Keratinocyte (primary cell): ENCODE data around the gene C20orf141. TPM values are rescaled to one million over a fixed set of nuclear protein-coding genes. Genes with fewer than 3 reads are reported as not detected.

ENCODE experiments used
- DNase-seq: peaks from one replicate; pipeline ENCODE4 v3.0.0-alpha.2; 2011; ENCODE audit warnings: low read depth, missing footprints, low spot score
- FAIRE-seq: peaks from 2 replicates; lab custom pipeline; 2011; peaks lifted over from hg19 to GRCh38; lab: Jason Lieb, UNC
- H2AFZ ChIP-seq: 2 replicates; pipeline ENCODE4 v1.6.0; 2012; ENCODE audit warnings: low read length, control low read depth, inconsistent platforms; ENCODE audit not compliant: control insufficient read depth
- H3K27ac ChIP-seq: 2 replicates; pipeline ENCODE4 v1.5.1; 2011; ENCODE audit warnings: low read length; ENCODE audit not compliant: control insufficient read depth, insufficient read depth
- H3K27me3 ChIP-seq: 3 replicates; pipeline ENCODE4 v1.6.0; 2011; ENCODE audit warnings: low read length; ENCODE audit not compliant: control insufficient read depth, insufficient read depth; ENCODE audit errors: extremely low read depth
- H3K36me3 ChIP-seq, 2 experiments: 2 replicates in 1 of 2; 3 replicates in 1 of 2; pipeline ENCODE4 v1.5.1; 2011; ENCODE audit warnings: low read length in 2 of 2, mild to moderate bottlenecking in 1 of 2; ENCODE audit not compliant: control insufficient read depth in 2 of 2, insufficient read depth in 2 of 2; ENCODE audit errors: extremely low read depth in 1 of 2
- H3K4me1 ChIP-seq: 3 replicates; pipeline ENCODE4 v1.5.1; 2011; ENCODE audit warnings: low read length; ENCODE audit not compliant: control insufficient read depth, insufficient read depth; ENCODE audit errors: extremely low read depth
- H3K4me2 ChIP-seq: 3 replicates; pipeline ENCODE4 v1.6.0; 2011; ENCODE audit warnings: low read depth, low read length; ENCODE audit not compliant: control insufficient read depth, insufficient read depth; ENCODE audit errors: extremely low read depth
- H3K4me3 ChIP-seq, 3 experiments: fragments of 200-600 bp in 1 of 3; sonication (generic) in 1 of 3; 2 replicates in 2 of 3; 3 replicates in 1 of 3; pipeline ENCODE4 v1.5.1; 2011 to 2016; ENCODE audit warnings: low read length in 3 of 3, mild to moderate bottlenecking in 3 of 3, control low read depth in 2 of 3, inconsistent platforms in 1 of 3, low read depth in 1 of 3, mixed read lengths in 1 of 3, mixed run types in 1 of 3, moderate library complexity in 1 of 3; ENCODE audit not compliant: control insufficient read depth in 2 of 3, insufficient read depth in 2 of 3; ENCODE audit errors: extremely low read depth in 1 of 3
- H3K79me2 ChIP-seq: 2 replicates; pipeline ENCODE4 v1.6.0; 2012; ENCODE audit warnings: low read length; ENCODE audit not compliant: control insufficient read depth, insufficient read depth
- H3K9ac ChIP-seq: 3 replicates; pipeline ENCODE4 v1.6.0; 2011; ENCODE audit warnings: low read length; ENCODE audit not compliant: control insufficient read depth, insufficient read depth; ENCODE audit errors: extremely low read depth
- H3K9me1 ChIP-seq: 3 replicates; pipeline ENCODE4 v1.6.0; 2011; ENCODE audit warnings: low read length; ENCODE audit not compliant: control insufficient read depth, insufficient read depth; ENCODE audit errors: extremely low read depth
- H3K9me3 ChIP-seq: 2 replicates; pipeline ENCODE4 v1.5.1; 2012; ENCODE audit warnings: low read depth, low read length; ENCODE audit not compliant: control insufficient read depth
- H4K20me1 ChIP-seq: 3 replicates; pipeline ENCODE4 v1.6.0; 2011; ENCODE audit warnings: low read length; ENCODE audit not compliant: control insufficient read depth, insufficient read depth; ENCODE audit errors: extremely low read depth
- CTCF ChIP-seq, 3 experiments: IDR thresholded peaks in 1 of 3; conservative IDR thresholded peaks in 1 of 3; optimal IDR thresholded peaks in 1 of 3; 2 replicates in 2 of 3; 3 replicates in 1 of 3; pipeline versions ENCODE3 to v1.5.1; 2011; ENCODE audit warnings: low read length in 3 of 3, mild to moderate bottlenecking in 3 of 3, moderate library complexity in 2 of 3, control low read depth in 1 of 3, inconsistent platforms in 1 of 3; ENCODE audit not compliant: insufficient read depth in 2 of 3; ENCODE audit errors: extremely low read depth in 1 of 3
- EZH2 ChIP-seq: IDR thresholded peaks from one replicate; pipeline ENCODE4 v1.6.1; 2012; ENCODE audit warnings: inconsistent platforms, mild to moderate bottlenecking, low read length, moderate library complexity
- dilution Hi-C: fragments of 300-500 bp; cut with MboI; formaldehyde crosslinking; loops from one replicate; pipeline ENCODE4 v1.7.0; 2020; ENCODE audit warnings: low sequenced_read_pairs; ENCODE audit not compliant: extremely low pct_ligation_motif_present
- polyA plus RNA-seq, 5 experiments: library from polyadenylated mRNA; depleted of rRNA in 3 of 5; stranded (reverse) in 3 of 5; stranded (forward) in 1 of 5; unstranded in 1 of 5; fragments of >200 nt; gene quantifications; 1 replicate in 1 of 5; 2 replicates in 3 of 5; 3 replicates in 1 of 5; pipeline versions ENCODE4 v1.2.1 to v1.2.3, GENCODE V29; 2011 to 2012; ENCODE audit warnings: missing spikeins in 2 of 5, low read depth in 1 of 5, low replicate concordance in 1 of 5

C20orf141 gene
- polyA plus RNA-seq, 1 donor (not counting 4 experiments of a cell fraction or from before 2014, with no cell fraction given) = not detected

- Histone ChIP-seq H3K79me2 (no peaks in the 10 kb centered on the region), H3K27ac (no peak overlapping the region), H2AFZ (no peak overlapping the region), H3K9me1 (no peaks in the 10 kb centered on the region), H3K4me2 (no peak overlapping the region), H3K9ac (no peak overlapping the region), H3K4me3 (no peak overlapping the region), H3K4me1 (peaks cover 2% of the 10 kb centered on the region), H3K9me3 (no peaks in the 10 kb centered on the region), H3K36me3 (no peaks in the 10 kb centered on the region), H3K27me3 (peaks cover 64% of the 10 kb centered on the region), H4K20me1 (no peaks in the 10 kb centered on the region)
- no peak for DNase-seq
- TF ChIP-seq CTCF (optimal IDR thresholded peaks at IDR 0.05 in 1 of 3, IDR thresholded peaks at IDR 0.05 in 1 of 3, conservative IDR thresholded peaks at IDR 0.05 in 1 of 3; ENCODE audit: extremely low read depth in 1 of 3, insufficient read depth in 2 of 3, low read length in 3 of 3) = no peak
- TF ChIP-seq EZH2 = no peak
- FAIRE-seq = no peak
- dilution Hi-C loops = no loop called here
These were observed 19.3 kb upstream of the C20orf141 start for GRCh38 chr20:2795451-2795850.

GRCh38 chr20:2796011-2796660 is 18.7 kb upstream of the C20orf141 start:
- Histone ChIP-seq H3K4me1 (peaks cover 2% of the 10 kb centered on the region), H3K27me3 (peaks cover 70% of the 10 kb centered on the region), H3K4me2 (no peak overlapping the region), H3K9me1 (no peaks in the 10 kb centered on the region), H3K27ac (no peak overlapping the region), H3K9ac (no peak overlapping the region), H2AFZ (no peak overlapping the region), H3K4me3 (no peak overlapping the region), H4K20me1 (no peaks in the 10 kb centered on the region), H3K9me3 (no peaks in the 10 kb centered on the region), H3K36me3 (no peaks in the 10 kb centered on the region), H3K79me2 (no peaks in the 10 kb centered on the region)
- DNase-seq = no peak
- dilution Hi-C loops = no loop called here
- TF ChIP-seq CTCF (optimal IDR thresholded peaks at IDR 0.05 in 1 of 3, IDR thresholded peaks at IDR 0.05 in 1 of 3, conservative IDR thresholded peaks at IDR 0.05 in 1 of 3; ENCODE audit: extremely low read depth in 1 of 3, insufficient read depth in 2 of 3, low read length in 3 of 3) (no peak), EZH2 (no peak)
- no peak for FAIRE-seq
